IMR-90 (cell line): ENCODE data around the gene SMIM44. TPM values are rescaled to one million over a fixed set of nuclear protein-coding genes. Genes with fewer than 3 reads are reported as not detected.
A peak's percentile ranks its signal among the peaks of the same experiment; 100 is the strongest.

Source experiments
- ATAC-seq: fragments of 200-7000 bp; cut with Tn5 transposase; 2 replicates; pipeline ENCODE4 v1.9.1; 2020; ENCODE audit warnings: low read depth, mild to moderate bottlenecking, moderate library complexity
- BruUV-seq: library from RNA; stranded (reverse); fragments of 400-500 nt; replicated peaks from 2 replicates; lab custom pipeline; 2021; lab: Mats Ljungman, UMichigan
- CTCF ChIA-PET: fragments of 300-600 bp; formaldehyde crosslinking; extraction: SDS; loops from one replicate; lab custom pipeline; 2021; ENCODE audit warnings: antibody characterized with exemption; lab: Yijun Ruan, JAX
- POLR2A ChIA-PET: fragments of 300-600 bp; sonication (Branson Sonifier 250); formaldehyde crosslinking; loops from one replicate; lab custom pipeline; 2022; ENCODE audit warnings: antibody characterized with exemption; ENCODE audit not compliant: unreplicated experiment; lab: Charles Lee
- DNase-seq: peaks from one replicate; pipeline ENCODE4 v3.0.0; 2013
- H2AFZ ChIP-seq: replicated peaks from 2 replicates; pipeline ENCODE3; 2013; ENCODE audit warnings: low read length, mild to moderate bottlenecking; ENCODE audit not compliant: poor library complexity
- H2AK5ac ChIP-seq: 2 replicates; pipeline ENCODE4 v1.6.1; 2013; ENCODE audit warnings: low read depth, low read length, inconsistent platforms
- H2AK9ac ChIP-seq: replicated peaks from 2 replicates; pipeline ENCODE3; 2013; ENCODE audit warnings: mild to moderate bottlenecking, low read depth, low read length, moderate library complexity; ENCODE audit not compliant: poor library complexity
- H2BK120ac ChIP-seq: 2 replicates; pipeline ENCODE4 v1.6.1; 2013; ENCODE audit warnings: low read depth, low read length, inconsistent platforms
- H2BK15ac ChIP-seq: 3 replicates; pipeline ENCODE4 v1.6.1; 2013; ENCODE audit warnings: low read depth, low read length, inconsistent platforms
- H2BK20ac ChIP-seq: 2 replicates; pipeline ENCODE4 v1.6.1; 2013; ENCODE audit warnings: low read depth, mild to moderate bottlenecking, inconsistent platforms, low read length, moderate library complexity
- H2BK5ac ChIP-seq: 2 replicates; pipeline ENCODE4 v1.6.1; 2013; ENCODE audit warnings: mild to moderate bottlenecking, low read depth, low read length, inconsistent platforms; ENCODE audit not compliant: poor library complexity, severe bottlenecking
- H3K14ac ChIP-seq: replicated peaks from 2 replicates; pipeline ENCODE4 v1.6.1; 2013; ENCODE audit warnings: low read depth, low read length, inconsistent platforms
- H3K18ac ChIP-seq: 2 replicates; pipeline ENCODE4 v1.6.1; 2013; ENCODE audit warnings: low read depth, low read length, control low read depth
- H3K23ac ChIP-seq: 2 replicates; pipeline ENCODE4 v1.6.1; 2013; ENCODE audit warnings: low read depth, low read length, inconsistent platforms
- H3K27ac ChIP-seq: 2 replicates; pipeline ENCODE4 v1.5.1; 2013; ENCODE audit warnings: mild to moderate bottlenecking, control low read depth, low read length; ENCODE audit not compliant: insufficient read depth
- H3K27me3 ChIP-seq: 2 replicates; pipeline ENCODE4 v1.6.1; 2013; ENCODE audit warnings: low read length; ENCODE audit not compliant: control insufficient read depth, insufficient read depth
- H3K36me3 ChIP-seq: 2 replicates; pipeline ENCODE4 v1.6.1; 2013; ENCODE audit warnings: low read length, mixed read lengths; ENCODE audit not compliant: control insufficient read depth, insufficient read depth
- H3K4ac ChIP-seq: 2 replicates; pipeline ENCODE4 v1.6.1; 2013; ENCODE audit warnings: low read depth, low read length, inconsistent platforms
- H3K4me1 ChIP-seq: 2 replicates; pipeline ENCODE4 v1.6.1; 2013; ENCODE audit warnings: low read length, mixed read lengths; ENCODE audit not compliant: control insufficient read depth, insufficient read depth
- H3K4me2 ChIP-seq: 2 replicates; pipeline ENCODE4 v1.6.1; 2013; ENCODE audit warnings: low read depth, mild to moderate bottlenecking, control low read depth, low read length, moderate library complexity
- H3K4me3 ChIP-seq: 2 replicates; pipeline ENCODE4 v1.5.1; 2013; ENCODE audit warnings: low read depth, mild to moderate bottlenecking, control low read depth, low read length, moderate library complexity; ENCODE audit not compliant: insufficient read depth
- H3K56ac ChIP-seq: 2 replicates; pipeline ENCODE4 v1.6.1; 2013; ENCODE audit warnings: low read length, inconsistent platforms; ENCODE audit not compliant: insufficient read depth; ENCODE audit errors: extremely low read depth
- H3K79me1 ChIP-seq, 2 experiments: 2 replicates each; pipeline ENCODE4 v1.6.1; 2013; ENCODE audit warnings: low read length in 2 of 2, inconsistent platforms in 1 of 2, low read depth in 1 of 2
- H3K9ac ChIP-seq: 2 replicates; pipeline ENCODE4 v1.6.1; 2013; ENCODE audit warnings: low read depth, low read length, control low read depth
- H3K9me1 ChIP-seq: 2 replicates; pipeline ENCODE4 v1.6.1; 2013; ENCODE audit warnings: low read length, inconsistent platforms; ENCODE audit not compliant: insufficient read depth
- H3K9me3 ChIP-seq: 2 replicates; pipeline ENCODE4 v1.6.1; 2013; ENCODE audit warnings: low read length; ENCODE audit not compliant: control insufficient read depth, insufficient read depth
- H4K20me1 ChIP-seq: 2 replicates; pipeline ENCODE4 v1.6.1; 2013; ENCODE audit warnings: low read length, inconsistent platforms; ENCODE audit not compliant: insufficient read depth
- H4K5ac ChIP-seq: 2 replicates; pipeline ENCODE4 v1.6.1; 2013; ENCODE audit warnings: mild to moderate bottlenecking, low read depth, low read length, control low read depth
- H4K8ac ChIP-seq, 2 experiments: 2 replicates each; pipeline ENCODE4 v1.6.1; 2013; ENCODE audit warnings: low read depth in 2 of 2, low read length in 2 of 2, control low read depth in 1 of 2, inconsistent platforms in 1 of 2
- H4K91ac ChIP-seq: 2 replicates; pipeline ENCODE4 v1.6.1; 2013; ENCODE audit warnings: low read depth, low read length, inconsistent platforms; ENCODE audit not compliant: insufficient read depth
- BHLHE40 ChIP-seq: fragments of 150-350 bp; IDR thresholded peaks from 2 replicates; pipeline ENCODE4 v1.6.1; 2016; ENCODE audit warnings: mild to moderate bottlenecking, low read depth, low read length
- CTCF ChIP-seq: conservative IDR thresholded peaks from 2 replicates; pipeline ENCODE4 v1.5.1; 2012; ENCODE audit warnings: mild to moderate bottlenecking, low read depth, low read length, improper control_type of control experiment
- ELK1 ChIP-seq: fragments of 150-350 bp; IDR thresholded peaks from 2 replicates; pipeline ENCODE4 v1.6.1; 2016; ENCODE audit warnings: low read depth, mild to moderate bottlenecking, low read length, moderate library complexity, borderline replicate concordance
- FOS ChIP-seq: fragments of 150-350 bp; IDR thresholded peaks from 2 replicates; pipeline ENCODE4 v1.6.1; 2016; ENCODE audit warnings: low read depth, low read length
- MAFK ChIP-seq: IDR thresholded peaks from 2 replicates; pipeline ENCODE4 v1.6.1; 2012; ENCODE audit warnings: low read depth, low read length, improper control_type of control experiment
- MXI1 ChIP-seq: IDR thresholded peaks from 2 replicates; pipeline ENCODE4 v1.6.1; 2012; ENCODE audit warnings: low read depth, mild to moderate bottlenecking, low read length, moderate library complexity, borderline replicate concordance
- RAD21 ChIP-seq: IDR thresholded peaks from 2 replicates; pipeline ENCODE4 v1.6.1; 2012; ENCODE audit warnings: low read length, improper control_type of control experiment
- SMC3 ChIP-seq: fragments of 150-350 bp; IDR thresholded peaks from 2 replicates; pipeline ENCODE4 v1.6.1; 2016; ENCODE audit warnings: low read depth, mild to moderate bottlenecking, antibody characterized with exemption, low read length, moderate library complexity
- WGBS, 2 experiments: methylation state at CpG; one replicate each; pipeline versions ENCODE4 v1.1.5 to v1.1.7; 2013; ENCODE audit warnings: missing lambda C conversion rate in 2 of 2; ENCODE audit not compliant: insufficient read length in 1 of 2; ENCODE audit errors: extremely low coverage in 2 of 2; 5-methylcytosine and 5-hydroxymethylcytosine counted together
- dilution Hi-C: fragments of 300-500 bp; cut with HindIII; formaldehyde crosslinking; loops from one replicate; pipeline ENCODE4 v1.14.3; 2018; ENCODE audit warnings: low sequenced_read_pairs; ENCODE audit not compliant: unreplicated experiment
- in situ Hi-C: fragments of 300-500 bp; cut with MboI; formaldehyde crosslinking; loops from 3 replicates; pipeline ENCODE4 v1.14.3; 2019; ENCODE audit warnings: low sequenced_read_pairs, inconsistent platforms, mixed read lengths
- intact Hi-C: fragments of 100-400 bp; cut with micrococcal nuclease; formaldehyde crosslinking; loops from 2 replicates; pipeline ENCODE4 v1.10.0; 2022
- polyA plus RNA-seq, 3 experiments: library from polyadenylated mRNA; depleted of rRNA; stranded (reverse); fragments of >200 nt; gene quantifications; 2 replicates each; pipeline ENCODE4 v1.2.3, GENCODE V29; 2012; ENCODE audit warnings: low replicate concordance in 1 of 3
- total RNA-seq: library from RNA; depleted of rRNA; stranded (reverse); fragments of >200 nt; gene quantifications from 2 replicates; pipeline ENCODE4 v1.2.3, GENCODE V29; 2012

The SMIM44 gene
- total and polyA plus RNA-seq, 2 of the 4 experiments (the other 2 are of a cell fraction): not detected

- TF ChIP-seq SMC3: no peak
Observed at GRCh38 chr19:3441089-3441985, 41.9 kb downstream of the SMIM44 start (continued).

- Histone ChIP-seq H2BK120ac (no peak overlapping the region), H3K9ac (no peak overlapping the region), H3K27ac (no peak overlapping the region), H3K4me2 (no peak overlapping the region), H3K14ac (no peak overlapping the region), H3K27me3 (no peaks in the 10 kb centered on the region), H3K4me3 (no peak overlapping the region), H3K9me1 (peaks cover 5% of the 10 kb centered on the region), H2AK5ac (no peak overlapping the region; the same call in 1 of the 2 replicates), H2BK20ac (no peak overlapping the region), H4K8ac (no peak overlapping the region), H4K5ac (no peak overlapping the region), H3K18ac (no peak overlapping the region), H3K36me3 (peaks cover 49% of the 10 kb centered on the region), H3K4ac (peak overlapping the region; percentile 44; the same call in 1 of the 2 replicates), H3K9me3 (no peaks in the 10 kb centered on the region), H2AK9ac (peak overlapping the region; percentile 72), H3K23ac (no peak overlapping the region), H2BK5ac (no peak overlapping the region), H4K91ac (no peak overlapping the region), H4K20me1 (peaks cover 33% of the 10 kb centered on the region), H2AFZ (no peak overlapping the region), H3K4me1 (peaks cover 3% of the 10 kb centered on the region), H2BK15ac (no peak overlapping the region), H3K79me1 (peaks cover 31 to 65% of the 10 kb centered on the region in 2 experiments), H3K56ac (no peak overlapping the region)
- ChIA-PET CTCF (no interaction called here), POLR2A (no interaction called here)
- in situ Hi-C loops: no loop called here
- intact Hi-C loops: no loop called here
- dilution Hi-C loops: no loop called here
- TF ChIP-seq ELK1 (no peak), MXI1 (no peak), BHLHE40 (no peak), FOS (no peak), CTCF (peak; percentile 32; the same call in 1 of the 2 replicates), RAD21 (peak; percentile 40), MAFK (no peak), SMC3 (peak; percentile 28; the same call in 1 of the 2 replicates)
- ATAC-seq: no peak
- BruUV-seq: no TSS peak
- 75% methylated on average over 6 of the region's 13 CpGs; no CpG with 5 or more reads in 1 of the 2 experiments for WGBS, 2 experiments
- DNase-seq: no peak
Observed at GRCh38 chr19:3440082-3440481, 43.2 kb downstream of the SMIM44 start.
